B cell (primary cell): Measurements from ENCODE around the gene SH3RF3. TPM values are rescaled to one million over a fixed set of nuclear protein-coding genes. Genes with fewer than 3 reads are reported as not detected.

Source experiments
- ATAC-seq: fragments of 200-7000 bp; cut with Tn5 transposase; one replicate; pipeline ENCODE4 v1.10.0; 2021; ENCODE audit warnings: low read depth, mild to moderate bottlenecking, moderate number of reproducible peaks, moderate library complexity
- CTCF ChIA-PET: fragments of 350-600 bp; sonication (Branson Sonifier 250); formaldehyde crosslinking; loops from one replicate; lab custom pipeline; 2021; ENCODE audit warnings: antibody characterized with exemption, inconsistent platforms; lab: Charles Lee
- POLR2A ChIA-PET: fragments of 350-600 bp; sonication (Branson Sonifier 250); formaldehyde crosslinking; loops from one replicate; lab custom pipeline; 2021; ENCODE audit warnings: antibody characterized with exemption; lab: Charles Lee
- DNase-seq: peaks from one replicate; pipeline ENCODE4 v3.0.0; 2013
- H2AFZ ChIP-seq: 2 replicates; pipeline ENCODE4 v1.6.1; 2012; ENCODE audit warnings: mild to moderate bottlenecking, low read depth, low read length; ENCODE audit not compliant: insufficient read depth, poor library complexity, severe bottlenecking
- H3K27ac ChIP-seq, 2 donors: 1 replicate in 1 of 2; 2 replicates in 1 of 2; pipeline ENCODE4 v1.5.1; 2012 to 2013; ENCODE audit warnings: low read length in 2 of 2, mild to moderate bottlenecking in 2 of 2, moderate library complexity in 1 of 2
- H3K27me3 ChIP-seq, 4 experiments: fragments of 200-600 bp in 1 of 4; sonication (generic) in 1 of 4; replicated peaks in 1 of 4; 1 replicate in 2 of 4; 2 replicates in 2 of 4; pipeline versions ENCODE4 v1.6.1 to v1.7.0; 2013 to 2016; ENCODE audit warnings: low read length in 3 of 4, mild to moderate bottlenecking in 2 of 4, mixed read lengths in 1 of 4, moderate library complexity in 1 of 4; ENCODE audit not compliant: insufficient read depth in 4 of 4, control insufficient read depth in 3 of 4; ENCODE audit errors: control extremely low read depth in 1 of 4
- H3K36me3 ChIP-seq, 2 experiments: replicated peaks in 1 of 2; 1 replicate in 1 of 2; 2 replicates in 1 of 2; pipeline versions ENCODE4 v1.6.1 to v1.7.1; 2013; ENCODE audit warnings: low read length in 1 of 2; ENCODE audit not compliant: insufficient read depth in 2 of 2, control insufficient read depth in 1 of 2; ENCODE audit errors: control extremely low read depth in 1 of 2, extremely low read depth in 1 of 2
- H3K4me1 ChIP-seq, 2 donors: fragments of 200-600 bp in 1 of 2; sonication (generic) in 1 of 2; 1 replicate in 1 of 2; 2 replicates in 1 of 2; pipeline versions ENCODE4 v1.5.1 to v1.6.1; 2013 to 2017; ENCODE audit warnings: low read length in 2 of 2; ENCODE audit not compliant: control insufficient read depth in 2 of 2, insufficient read depth in 2 of 2
- H3K4me2 ChIP-seq: replicated peaks from 2 replicates; pipeline ENCODE3; 2012; ENCODE audit warnings: mild to moderate bottlenecking, low read depth, low read length; ENCODE audit not compliant: poor library complexity, severe bottlenecking
- H3K4me3 ChIP-seq, 5 experiments: fragments of 200-600 bp in 1 of 5; sonication (generic) in 1 of 5; 1 replicate in 3 of 5; 2 replicates in 2 of 5; pipeline versions ENCODE4 v1.5.1 to v1.7.0; 2011 to 2016; ENCODE audit warnings: low read length in 4 of 5, mild to moderate bottlenecking in 4 of 5, low read depth in 2 of 5, control low read depth in 1 of 5, moderate library complexity in 1 of 5; ENCODE audit not compliant: insufficient read depth in 1 of 5; ENCODE audit errors: control extremely low read depth in 1 of 5, extremely low read depth in 1 of 5
- H3K79me2 ChIP-seq: fragments of 200-600 bp; sonication (generic); one replicate; pipeline ENCODE4 v1.6.0; 2016; ENCODE audit warnings: low read length; ENCODE audit not compliant: control insufficient read depth, insufficient read depth
- H3K9ac ChIP-seq: fragments of 200-600 bp; sonication (generic); 2 replicates; pipeline ENCODE4 v1.6.1; 2017; ENCODE audit warnings: mild to moderate bottlenecking, low read length, moderate library complexity
- H3K9me3 ChIP-seq, 3 donors: one replicate each; pipeline versions ENCODE4 v1.6.1 to v1.7.1; 2013; ENCODE audit warnings: low read length in 2 of 3; ENCODE audit not compliant: control insufficient read depth in 2 of 3, insufficient read depth in 1 of 3; ENCODE audit errors: control extremely low read depth in 1 of 3
- H4K20me1 ChIP-seq: 2 replicates; pipeline ENCODE4 v1.6.0; 2012; ENCODE audit warnings: mild to moderate bottlenecking, low read length; ENCODE audit not compliant: insufficient read depth, control insufficient read depth, poor library complexity, severe bottlenecking
- H3K27ac Mint-ChIP-seq: one replicate; pipeline ENCODE4 v1.8.0; 2021; ENCODE audit warnings: mixed read lengths
- H3K27me3 Mint-ChIP-seq: one replicate; pipeline ENCODE4 v1.8.0; 2021; ENCODE audit warnings: mixed read lengths
- H3K4me1 Mint-ChIP-seq: one replicate; pipeline ENCODE4 v1.8.0; 2021; ENCODE audit warnings: mixed read lengths
- H3K4me3 Mint-ChIP-seq: one replicate; pipeline ENCODE4 v1.8.0; 2021; ENCODE audit warnings: mixed read lengths
- H3K9me3 Mint-ChIP-seq: one replicate; pipeline ENCODE4 v1.8.0; 2022; ENCODE audit warnings: mixed read lengths; ENCODE audit not compliant: insufficient read depth
- CTCF ChIP-seq: fragments of 200-600 bp; IDR thresholded peaks from one replicate; pipeline ENCODE4 v1.8.0; 2022; ENCODE audit warnings: antibody characterized with exemption, mild to moderate bottlenecking
- EZH2 ChIP-seq: IDR thresholded peaks from 2 replicates; pipeline ENCODE4 v1.6.1; 2012; ENCODE audit warnings: borderline replicate concordance, low read depth, mild to moderate bottlenecking, moderate library complexity, low read length; ENCODE audit not compliant: insufficient read depth, poor library complexity, severe bottlenecking
- WGBS: methylation state at CpG from one replicate; pipeline ENCODE4 v1.1.5; 2013; ENCODE audit warnings: missing lambda C conversion rate; ENCODE audit not compliant: insufficient coverage; 5-methylcytosine and 5-hydroxymethylcytosine counted together
- intact Hi-C: fragments of 100-400 bp; cut with micrococcal nuclease; formaldehyde crosslinking; loops from one replicate; pipeline ENCODE4 v1.10.0; 2022
- polyA plus RNA-seq: library from polyadenylated mRNA; depleted of rRNA; stranded (reverse); fragments of >200 nt; gene quantifications from 2 replicates; pipeline ENCODE4 v1.2.3, GENCODE V29; 2012
- total RNA-seq, 2 donors: library from RNA; stranded (reverse); fragments of 120-200 nt in 1 of 2; gene quantifications; 1 replicate in 1 of 2; 2 replicates in 1 of 2; pipeline versions ENCODE4 v1.2.3 to v1.2.4, GENCODE V29; 2013 to 2022

Gene SH3RF3
- total and polyA plus RNA-seq, 2 donors (not counting 1 experiment from before 2014, with no cell fraction given) = 0.07 to 1.2 TPM

- no peaks in the 10 kb centered on the region for H3K9me3 ChIP-seq
- no peak overlapping the region for H3K27ac ChIP-seq
- CTCF ChIA-PET = no interaction called here
- POLR2A ChIA-PET = no interaction called here
- TF ChIP-seq EZH2 (no peak), CTCF (no peak)
- no peak overlapping the region for H3K4me2 ChIP-seq
- no peaks in the 10 kb centered on the region for H3K4me1 ChIP-seq
- no peak overlapping the region for H2AFZ ChIP-seq
- H4K20me1 ChIP-seq = no peaks in the 10 kb centered on the region
- H3K4me3 ChIP-seq = no peak overlapping the region
- ATAC-seq = no peak
- DNase-seq = no peak
- Mint-ChIP-seq H3K27ac (no peak overlapping the region), H3K4me3 (no peak overlapping the region), H3K9me3 (no peaks in the 10 kb centered on the region), H3K27me3 (no peaks in the 10 kb centered on the region), H3K4me1 (no peaks in the 10 kb centered on the region)
- 83% methylated on average over 10 of the region's 11 CpGs for WGBS
- H3K79me2 ChIP-seq = peaks cover 5% of the 10 kb centered on the region
- no peaks in the 10 kb centered on the region for H3K36me3 ChIP-seq
- H3K9ac ChIP-seq = no peak overlapping the region
- intact Hi-C loops = no loop called here
- H3K27me3 ChIP-seq = no peaks in the 10 kb centered on the region
Observed at GRCh38 chr2:109285244-109285651, 156.2 kb downstream of the SH3RF3 start.

- Histone ChIP-seq H3K4me1 (no peaks in the 10 kb centered on the region), H3K79me2 (peaks cover 5% of the 10 kb centered on the region), H3K9ac (no peak overlapping the region), H3K27ac (no peak overlapping the region), H3K4me2 (no peak overlapping the region), H3K4me3 (no peak overlapping the region), H3K27me3 (no peaks in the 10 kb centered on the region), H2AFZ (no peak overlapping the region), H3K36me3 (no peaks in the 10 kb centered on the region), H3K9me3 (no peaks in the 10 kb centered on the region), H4K20me1 (no peaks in the 10 kb centered on the region)
- no peak overlapping the region for H3K4me3 Mint-ChIP-seq
- ATAC-seq (no peak), DNase-seq (no peak)
- CTCF ChIA-PET = no interaction called here
- 100% methylated on average over 4 of the region's 5 CpGs for WGBS
- no peaks in the 10 kb centered on the region for H3K27me3 Mint-ChIP-seq
- no peak overlapping the region for H3K27ac Mint-ChIP-seq
- intact Hi-C loops = no loop called here
- no peaks in the 10 kb centered on the region for H3K9me3 Mint-ChIP-seq
- POLR2A ChIA-PET = no interaction called here
- TF ChIP-seq CTCF (no peak), EZH2 (no peak)
- no peaks in the 10 kb centered on the region for H3K4me1 Mint-ChIP-seq
Observed at GRCh38 chr2:109287413-109287812, 158.4 kb downstream of the SH3RF3 start.
